ENCODE measurements around the gene ZNF766.

DNA sequence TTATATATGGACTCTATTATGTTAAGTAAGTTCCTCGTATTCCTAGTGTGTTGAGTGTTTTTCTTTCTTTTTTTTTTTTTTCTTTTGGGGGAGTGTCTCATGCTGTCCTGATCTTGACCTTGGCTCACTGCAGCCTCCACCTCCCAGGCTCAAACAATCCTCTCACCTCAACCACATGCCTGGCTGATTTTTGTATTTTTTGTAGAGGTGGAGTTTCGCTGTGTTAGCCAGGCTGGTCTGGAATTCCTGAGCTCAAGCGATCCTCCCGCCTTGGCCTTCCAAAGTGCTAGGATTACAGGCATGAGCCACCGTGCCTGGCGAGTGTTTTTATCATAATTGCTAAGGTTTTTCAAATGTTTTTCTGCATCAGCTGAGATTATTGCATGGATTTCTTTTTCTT lies 16.9 kb downstream of the ZNF766 start:
- TF ChIP-seq, protein P1, sequence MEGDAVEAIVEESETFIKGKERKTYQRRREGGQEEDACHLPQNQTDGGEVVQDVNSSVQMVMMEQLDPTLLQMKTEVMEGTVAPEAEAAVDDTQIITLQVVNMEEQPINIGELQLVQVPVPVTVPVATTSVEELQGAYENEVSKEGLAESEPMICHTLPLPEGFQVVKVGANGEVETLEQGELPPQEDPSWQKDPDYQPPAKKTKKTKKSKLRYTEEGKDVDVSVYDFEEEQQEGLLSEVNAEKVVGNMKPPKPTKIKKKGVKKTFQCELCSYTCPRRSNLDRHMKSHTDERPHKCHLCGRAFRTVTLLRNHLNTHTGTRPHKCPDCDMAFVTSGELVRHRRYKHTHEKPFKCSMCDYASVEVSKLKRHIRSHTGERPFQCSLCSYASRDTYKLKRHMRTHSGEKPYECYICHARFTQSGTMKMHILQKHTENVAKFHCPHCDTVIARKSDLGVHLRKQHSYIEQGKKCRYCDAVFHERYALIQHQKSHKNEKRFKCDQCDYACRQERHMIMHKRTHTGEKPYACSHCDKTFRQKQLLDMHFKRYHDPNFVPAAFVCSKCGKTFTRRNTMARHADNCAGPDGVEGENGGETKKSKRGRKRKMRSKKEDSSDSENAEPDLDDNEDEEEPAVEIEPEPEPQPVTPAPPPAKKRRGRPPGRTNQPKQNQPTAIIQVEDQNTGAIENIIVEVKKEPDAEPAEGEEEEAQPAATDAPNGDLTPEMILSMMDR (IDR thresholded peaks at IDR 0.05): no peak
- no peak for TF ChIP-seq POLR2A (IDR thresholded peaks at IDR 0.05)
